Measurements from ENCODE around the gene EFNB1. TPM values are rescaled to one million over a fixed set of nuclear protein-coding genes. Genes with fewer than 3 reads are reported as not detected.
A peak's percentile ranks its signal among the peaks of the same experiment; 100 is the strongest.

The EFNB1 gene
- total and polyA plus RNA-seq, 7 experiments from 2014 or later: 2.6 to 5.1 (median 4.1) TPM

GRCh38 chrX:68835104-68835442, 6.3 kb downstream of the EFNB1 start:
- H3K4me3 Mint-ChIP-seq: no peak overlapping the region
- ATAC-seq: no peak
- no peak overlapping the region for H3K4me3 ChIP-seq (ENCODE audit: low read length)
- H3K27ac ChIP-seq (ENCODE audit: low read depth, low read length): no peak overlapping the region
- ChIA-PET POLR2A (no interaction called here), CTCF (no interaction called here)
- peaks cover 0 to 15% (median 0%) of the 10 kb centered on the region in 5 donors for H3K27me3 Mint-ChIP-seq
- H3K27me3 ChIP-seq (ENCODE audit: control insufficient read depth in 2 of 2, insufficient read depth in 2 of 2, low read length in 2 of 2): no peaks in the 10 kb centered on the region
- peaks cover 0 to 9% (median 0%) of the 10 kb centered on the region in 3 experiments for H3K36me3 ChIP-seq (ENCODE audit: control insufficient read depth in 2 of 3, insufficient read depth in 3 of 3, low read length in 3 of 3)
- H3K4me1 Mint-ChIP-seq: peaks cover 7 to 24% (median 16%) of the 10 kb centered on the region in 7 donors
- no peak overlapping the region for H3K27ac Mint-ChIP-seq
- H3K4me1 ChIP-seq (ENCODE audit: control insufficient read depth in 2 of 2, insufficient read depth in 2 of 2, low read length in 2 of 2): peaks cover 6 to 9% of the 10 kb centered on the region in 2 donors
- no peak for DNase-seq
- intact Hi-C loops (cut with micrococcal nuclease): no loop called here
- peaks cover 0 to 3% (median 0%) of the 10 kb centered on the region in 11 donors for H3K9me3 Mint-ChIP-seq
- peaks cover 0 to 5% (median 0%) of the 10 kb centered on the region in 5 donors for H3K36me3 Mint-ChIP-seq
- H3K9me3 ChIP-seq (ENCODE audit: control insufficient read depth in 2 of 3, low read length in 3 of 3): no peaks in the 10 kb centered on the region

GRCh38 chrX:68835468-68835867, 6.6 kb downstream of the EFNB1 start:
- H3K4me1 Mint-ChIP-seq: peaks cover 7 to 21% (median 16%) of the 10 kb centered on the region in 7 donors
- H3K27me3 Mint-ChIP-seq: peaks cover 0 to 15% (median 0%) of the 10 kb centered on the region in 5 donors
- H3K9me3 Mint-ChIP-seq: peaks cover 0 to 3% (median 0%) of the 10 kb centered on the region in 11 donors
- ChIA-PET CTCF (no interaction called here), POLR2A (no interaction called here)
- H3K4me3 Mint-ChIP-seq: no peak overlapping the region
- peaks cover 0 to 7% (median 0%) of the 10 kb centered on the region in 5 donors for H3K36me3 Mint-ChIP-seq
- Histone ChIP-seq H3K36me3 (ENCODE audit: control insufficient read depth in 2 of 3, insufficient read depth in 3 of 3, low read length in 3 of 3) (peaks cover 0 to 9% (median 0%) of the 10 kb centered on the region in 3 experiments), H3K4me1 (ENCODE audit: control insufficient read depth in 2 of 2, insufficient read depth in 2 of 2, low read length in 2 of 2) (peaks cover 4 to 9% of the 10 kb centered on the region in 2 donors), H3K4me3 (ENCODE audit: low read length) (no peak overlapping the region), H3K27ac (ENCODE audit: low read depth, low read length) (no peak overlapping the region), H3K27me3 (ENCODE audit: control insufficient read depth in 2 of 2, insufficient read depth in 2 of 2, low read length in 2 of 2) (no peaks in the 10 kb centered on the region), H3K9me3 (ENCODE audit: control insufficient read depth in 2 of 3, low read length in 3 of 3) (no peaks in the 10 kb centered on the region)
- intact Hi-C loops (cut with micrococcal nuclease): no loop called here
- DNase-seq (no peak), ATAC-seq (no peak)
- no peak overlapping the region for H3K27ac Mint-ChIP-seq

- Histone ChIP-seq H3K27ac (ENCODE audit: low read depth, low read length) (no peak overlapping the region), H3K9me3 (ENCODE audit: control insufficient read depth in 2 of 3, low read length in 3 of 3) (no peaks in the 10 kb centered on the region), H3K4me1 (ENCODE audit: control insufficient read depth in 2 of 2, insufficient read depth in 2 of 2, low read length in 2 of 2) (no peaks in the 10 kb centered on the region), H3K36me3 (ENCODE audit: control insufficient read depth in 2 of 3, insufficient read depth in 3 of 3, low read length in 3 of 3) (peaks cover 0 to 21% (median 0%) of the 10 kb centered on the region in 3 experiments), H3K4me3 (ENCODE audit: low read length) (no peak overlapping the region), H3K27me3 (ENCODE audit: control insufficient read depth in 2 of 2, insufficient read depth in 2 of 2, low read length in 2 of 2) (no peaks in the 10 kb centered on the region)
- H3K4me1 Mint-ChIP-seq: peaks cover 1 to 8% (median 5%) of the 10 kb centered on the region in 7 donors
- ChIA-PET POLR2A (no interaction called here), CTCF (no interaction called here)
- intact Hi-C loops (cut with micrococcal nuclease): no loop called here
- no peak overlapping the region for H3K4me3 Mint-ChIP-seq
- peaks cover 0 to 1% (median 0%) of the 10 kb centered on the region in 5 donors for H3K27me3 Mint-ChIP-seq
- DNase-seq (no peak), ATAC-seq (no peak)
- peak overlapping the region in 1 of 9 donors; percentile 3 for H3K27ac Mint-ChIP-seq
- H3K9me3 Mint-ChIP-seq: peaks cover 0 to 3% (median 0%) of the 10 kb centered on the region in 11 donors
- peaks cover 0 to 14% (median 0%) of the 10 kb centered on the region in 5 donors for H3K36me3 Mint-ChIP-seq
These were observed 8.3 kb downstream of the EFNB1 start for GRCh38 chrX:68837119-68837518.

GRCh38 chrX:68838571-68838910, 9.7 kb downstream of the EFNB1 start:
- DNase-seq (no peak), ATAC-seq (no peak)
- CTCF ChIA-PET: no interaction called here
- H3K4me1 ChIP-seq (ENCODE audit: control insufficient read depth in 2 of 2, insufficient read depth in 2 of 2, low read length in 2 of 2): no peaks in the 10 kb centered on the region
- Mint-ChIP-seq H3K4me3 (no peak overlapping the region), H3K36me3 (peaks cover 0 to 15% (median 0%) of the 10 kb centered on the region in 5 donors), H3K4me1 (peaks cover 0 to 6% (median 0%) of the 10 kb centered on the region in 7 donors), H3K27ac (no peak overlapping the region), H3K9me3 (peaks cover 0 to 3% (median 0%) of the 10 kb centered on the region in 11 donors), H3K27me3 (no peaks in the 10 kb centered on the region)
- H3K36me3 ChIP-seq (ENCODE audit: control insufficient read depth in 2 of 3, insufficient read depth in 3 of 3, low read length in 3 of 3): peaks cover 0 to 21% (median 0%) of the 10 kb centered on the region in 3 experiments
- H3K9me3 ChIP-seq (ENCODE audit: control insufficient read depth in 2 of 3, low read length in 3 of 3): no peaks in the 10 kb centered on the region
- no peaks in the 10 kb centered on the region for H3K27me3 ChIP-seq (ENCODE audit: control insufficient read depth in 2 of 2, insufficient read depth in 2 of 2, low read length in 2 of 2)
- intact Hi-C loops (cut with micrococcal nuclease): no loop called here
- H3K27ac ChIP-seq (ENCODE audit: low read depth, low read length): no peak overlapping the region
- POLR2A ChIA-PET: no interaction called here
- no peak overlapping the region for H3K4me3 ChIP-seq (ENCODE audit: low read length)

- DNase-seq: no peak
- H3K36me3 Mint-ChIP-seq: peaks cover 0 to 15% (median 0%) of the 10 kb centered on the region in 5 donors
- intact Hi-C loops (cut with micrococcal nuclease): no loop called here
- ChIA-PET CTCF (no interaction called here), POLR2A (no interaction called here)
- no peaks in the 10 kb centered on the region for H3K27me3 Mint-ChIP-seq
- no peak for ATAC-seq
- H3K9me3 Mint-ChIP-seq: peaks cover 0 to 3% (median 0%) of the 10 kb centered on the region in 11 donors
- Histone ChIP-seq H3K27ac (ENCODE audit: low read depth, low read length) (no peak overlapping the region), H3K4me3 (ENCODE audit: low read length) (no peak overlapping the region), H3K36me3 (ENCODE audit: control insufficient read depth in 2 of 3, insufficient read depth in 3 of 3, low read length in 3 of 3) (peaks cover 0 to 21% (median 0%) of the 10 kb centered on the region in 3 experiments), H3K9me3 (ENCODE audit: control insufficient read depth in 2 of 3, low read length in 3 of 3) (no peaks in the 10 kb centered on the region), H3K27me3 (ENCODE audit: control insufficient read depth in 2 of 2, insufficient read depth in 2 of 2, low read length in 2 of 2) (no peaks in the 10 kb centered on the region), H3K4me1 (ENCODE audit: control insufficient read depth in 2 of 2, insufficient read depth in 2 of 2, low read length in 2 of 2) (no peaks in the 10 kb centered on the region)
- H3K4me1 Mint-ChIP-seq: peaks cover 0 to 6% (median 0%) of the 10 kb centered on the region in 7 donors
- H3K27ac Mint-ChIP-seq: no peak overlapping the region
- no peak overlapping the region for H3K4me3 Mint-ChIP-seq
These were observed 10.9 kb downstream of the EFNB1 start for GRCh38 chrX:68839771-68840170.

GRCh38 chrX:68840256-68840655, 11.4 kb downstream of the EFNB1 start:
- intact Hi-C loops (cut with micrococcal nuclease): no loop called here
- no peak overlapping the region for H3K4me3 Mint-ChIP-seq
- DNase-seq (no peak), ATAC-seq (no peak)
- H3K27me3 Mint-ChIP-seq: no peaks in the 10 kb centered on the region
- H3K4me1 Mint-ChIP-seq: peaks cover 0 to 6% (median 0%) of the 10 kb centered on the region in 7 donors
- ChIA-PET CTCF (no interaction called here), POLR2A (no interaction called here)
- Histone ChIP-seq H3K36me3 (ENCODE audit: control insufficient read depth in 2 of 3, insufficient read depth in 3 of 3, low read length in 3 of 3) (peaks cover 0 to 21% (median 0%) of the 10 kb centered on the region in 3 experiments), H3K4me3 (ENCODE audit: low read length) (no peak overlapping the region), H3K27ac (ENCODE audit: low read depth, low read length) (no peak overlapping the region), H3K27me3 (ENCODE audit: control insufficient read depth in 2 of 2, insufficient read depth in 2 of 2, low read length in 2 of 2) (no peaks in the 10 kb centered on the region), H3K9me3 (ENCODE audit: control insufficient read depth in 2 of 3, low read length in 3 of 3) (no peaks in the 10 kb centered on the region), H3K4me1 (ENCODE audit: control insufficient read depth in 2 of 2, insufficient read depth in 2 of 2, low read length in 2 of 2) (no peaks in the 10 kb centered on the region)
- H3K27ac Mint-ChIP-seq: no peak overlapping the region
- H3K9me3 Mint-ChIP-seq: peaks cover 0 to 3% (median 0%) of the 10 kb centered on the region in 11 donors
- peaks cover 0 to 15% (median 0%) of the 10 kb centered on the region in 5 donors for H3K36me3 Mint-ChIP-seq

- ATAC-seq (no peak), DNase-seq (no peak)
- Histone ChIP-seq H3K27me3 (ENCODE audit: control insufficient read depth in 2 of 2, insufficient read depth in 2 of 2, low read length in 2 of 2) (no peaks in the 10 kb centered on the region), H3K9me3 (ENCODE audit: control insufficient read depth in 2 of 3, low read length in 3 of 3) (no peaks in the 10 kb centered on the region), H3K4me1 (ENCODE audit: control insufficient read depth in 2 of 2, insufficient read depth in 2 of 2, low read length in 2 of 2) (no peaks in the 10 kb centered on the region), H3K27ac (ENCODE audit: low read depth, low read length) (no peak overlapping the region), H3K4me3 (ENCODE audit: low read length) (no peak overlapping the region), H3K36me3 (ENCODE audit: control insufficient read depth in 2 of 3, insufficient read depth in 3 of 3, low read length in 3 of 3) (peaks cover 0 to 21% (median 0%) of the 10 kb centered on the region in 3 experiments)
- no peaks in the 10 kb centered on the region for H3K27me3 Mint-ChIP-seq
- ChIA-PET CTCF (no interaction called here), POLR2A (no interaction called here)
- intact Hi-C loops (cut with micrococcal nuclease): no loop called here
- H3K36me3 Mint-ChIP-seq: peaks cover 0 to 15% (median 0%) of the 10 kb centered on the region in 5 donors
- no peak overlapping the region for H3K27ac Mint-ChIP-seq
- H3K4me1 Mint-ChIP-seq: peaks cover 0 to 6% (median 0%) of the 10 kb centered on the region in 7 donors
- H3K9me3 Mint-ChIP-seq: peaks cover 0 to 3% (median 0%) of the 10 kb centered on the region in 11 donors
- H3K4me3 Mint-ChIP-seq: no peak overlapping the region
These were observed 12.6 kb downstream of the EFNB1 start for GRCh38 chrX:68841251-68842049.
